ENCODE data around the gene EMD. TPM values are rescaled to one million over a fixed set of nuclear protein-coding genes. Genes with fewer than 3 reads are reported as not detected.

Gene EMD
- total RNA-seq, 2 experiments from 2014 or later: 164 to 178 TPM

DNA sequence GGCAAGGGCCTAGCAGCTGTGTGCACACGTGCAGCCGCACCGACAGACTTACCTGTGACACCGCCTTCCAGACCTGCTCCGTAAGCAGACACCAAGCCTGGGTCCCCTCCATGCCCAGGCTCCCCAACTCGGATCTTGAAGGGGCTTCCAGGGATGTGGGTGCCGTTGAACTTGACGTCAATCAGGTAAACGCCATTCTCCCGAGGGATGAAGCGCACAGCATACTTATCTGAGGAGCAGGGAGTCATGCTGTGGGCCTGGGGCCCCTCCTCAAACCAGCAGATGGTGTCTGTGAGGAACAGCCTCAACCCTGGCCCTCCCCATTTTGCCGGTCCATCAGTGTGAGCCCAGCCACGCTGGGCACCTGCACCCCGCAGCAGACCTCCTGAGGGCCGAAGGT lies 29.1 kb upstream of the EMD start:
- POLR2A ChIA-PET: interaction anchor here (0.9 to 1.4 kb wide), 5 partner anchors 16 to 48 kb away, joined by 3 to 4 read pairs (median 4); partner anchors contain the start of gene EMD

DNA sequence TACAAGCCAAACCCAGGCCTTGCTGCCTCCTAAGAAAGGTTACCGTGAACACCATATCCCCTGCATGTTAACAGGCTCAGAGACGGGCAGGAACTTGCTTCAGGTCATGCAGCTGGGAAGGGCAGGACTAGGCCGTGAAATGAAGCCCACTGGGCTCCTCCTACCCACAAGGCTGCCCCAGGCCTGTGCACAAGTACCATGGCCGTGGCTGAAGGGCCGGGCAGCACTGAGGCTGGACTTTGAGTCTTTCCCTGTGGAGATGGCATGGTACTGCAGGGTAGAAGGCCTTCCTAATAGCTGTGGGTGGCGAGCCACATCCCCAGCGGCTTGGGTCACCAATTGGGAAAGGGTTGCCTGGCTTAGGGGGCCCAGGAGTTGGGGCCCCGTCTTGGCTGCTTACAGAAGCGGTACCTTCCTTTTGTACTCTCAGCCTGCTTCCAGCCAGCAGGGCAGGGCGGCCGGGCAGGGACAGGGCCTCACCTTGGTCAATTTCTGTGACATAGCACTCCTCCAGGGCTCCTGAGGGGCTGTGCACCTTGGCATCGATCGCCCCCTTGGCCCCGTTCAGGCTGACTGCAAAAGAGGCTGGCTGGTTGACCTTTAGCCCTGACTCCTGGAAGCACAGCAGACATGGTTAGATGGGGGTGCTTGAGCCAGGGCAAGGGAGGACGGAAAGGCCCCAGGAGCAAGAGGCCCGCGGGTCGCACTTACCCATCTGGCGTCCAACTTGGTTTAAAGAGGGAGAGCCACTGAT lies 28.5 kb upstream of the EMD start:
- Mint-ChIP-seq H3K27ac (peak overlapping the region; percentile 85), H3K36me3 (ENCODE audit: low read depth) (peaks cover 60% of the 10 kb centered on the region), H3K4me3 (no peak overlapping the region), H3K9me3 (no peaks in the 10 kb centered on the region), H3K27me3 (no peaks in the 10 kb centered on the region), H3K4me1 (ENCODE audit: low read depth) (peaks cover 27% of the 10 kb centered on the region)
- no peak for TF ChIP-seq CTCF (IDR thresholded peaks at IDR 0.05)
- Histone ChIP-seq H3K27ac (ENCODE audit: low read depth in 1 of 2, low read length in 2 of 2) (peak overlapping the region; percentile 53 to 55), H3K27me3 (ENCODE audit: control insufficient read depth in 1 of 2, insufficient read depth in 2 of 2, low read length in 2 of 2) (no peaks in the 10 kb centered on the region), H3K4me1 (ENCODE audit: insufficient read depth, low read length) (peaks cover 85% of the 10 kb centered on the region), H3K36me3 (ENCODE audit: insufficient read depth, low read length) (peaks cover 76% of the 10 kb centered on the region), H3K9me3 (ENCODE audit: control insufficient read depth in 1 of 2, insufficient read depth in 1 of 2, low read length in 2 of 2) (peaks cover 0 to 4% of the 10 kb centered on the region in 2 experiments), H3K4me3 (ENCODE audit: low read length) (peak overlapping the region; percentile 3)
- DNase-seq: peak in 1 of 14 experiments; percentile 1
- CTCF ChIA-PET: no interaction called here
- intact Hi-C loops (cut with DNase I, micrococcal nuclease): no loop called here
- no peak for ATAC-seq (ENCODE audit: poor library complexity)
- POLR2A ChIA-PET: interaction anchor here (0.9 to 1.1 kb wide), 3 partner anchors 15 to 20 kb away, joined by 3 to 4 read pairs (median 4); no protein-coding TSS in a partner anchor

More for the DNA sequence above, 29.1 kb upstream of the EMD start:
- Histone ChIP-seq H3K27ac (ENCODE audit: low read depth in 1 of 2, low read length in 2 of 2) (no peak overlapping the region), H3K27me3 (ENCODE audit: control insufficient read depth in 1 of 2, insufficient read depth in 2 of 2, low read length in 2 of 2) (no peaks in the 10 kb centered on the region), H3K4me3 (ENCODE audit: low read length) (no peak overlapping the region), H3K36me3 (ENCODE audit: insufficient read depth, low read length) (peaks cover 69% of the 10 kb centered on the region), H3K9me3 (ENCODE audit: control insufficient read depth in 1 of 2, insufficient read depth in 1 of 2, low read length in 2 of 2) (peaks cover 0 to 4% of the 10 kb centered on the region in 2 experiments), H3K4me1 (ENCODE audit: insufficient read depth, low read length) (peaks cover 79% of the 10 kb centered on the region)
- CTCF ChIA-PET: no interaction called here
- intact Hi-C loops (cut with DNase I, micrococcal nuclease): no loop called here
- peaks cover 60% of the 10 kb centered on the region for H3K36me3 Mint-ChIP-seq (ENCODE audit: low read depth)
- TF ChIP-seq CTCF (IDR thresholded peaks at IDR 0.05): no peak
- H3K9me3 Mint-ChIP-seq: no peaks in the 10 kb centered on the region
- peak overlapping the region; percentile 85 for H3K27ac Mint-ChIP-seq
- peaks cover 27% of the 10 kb centered on the region for H3K4me1 Mint-ChIP-seq (ENCODE audit: low read depth)
- ATAC-seq (ENCODE audit: poor library complexity) (no peak), DNase-seq (peak in 1 of 14 experiments; percentile 35)
- no peaks in the 10 kb centered on the region for H3K27me3 Mint-ChIP-seq
- no peak overlapping the region for H3K4me3 Mint-ChIP-seq

GRCh38 chrX:154351183-154352011 lies 27.7 kb upstream of the EMD start:
- POLR2A ChIA-PET: no interaction called here
- Histone ChIP-seq H3K4me3 (ENCODE audit: low read length) (peak overlapping the region; percentile 3), H3K36me3 (ENCODE audit: insufficient read depth, low read length) (peaks cover 83% of the 10 kb centered on the region), H3K27me3 (ENCODE audit: control insufficient read depth in 1 of 2, insufficient read depth in 2 of 2, low read length in 2 of 2) (no peaks in the 10 kb centered on the region), H3K27ac (ENCODE audit: low read depth in 1 of 2, low read length in 2 of 2) (peak overlapping the region; percentile 53 to 55), H3K4me1 (ENCODE audit: insufficient read depth, low read length) (peaks cover 93% of the 10 kb centered on the region), H3K9me3 (ENCODE audit: control insufficient read depth in 1 of 2, insufficient read depth in 1 of 2, low read length in 2 of 2) (peaks cover 0 to 4% of the 10 kb centered on the region in 2 experiments)
- H3K27me3 Mint-ChIP-seq: no peaks in the 10 kb centered on the region
- DNase-seq (peak in 10 of 14 experiments; percentile 28 to 81 (median 48)), ATAC-seq (ENCODE audit: poor library complexity) (peak; percentile 41)
- peak overlapping the region; percentile 85 for H3K27ac Mint-ChIP-seq
- intact Hi-C loops (cut with DNase I, micrococcal nuclease): no loop called here
- CTCF ChIA-PET: no interaction called here
- no peaks in the 10 kb centered on the region for H3K9me3 Mint-ChIP-seq
- peaks cover 64% of the 10 kb centered on the region for H3K36me3 Mint-ChIP-seq (ENCODE audit: low read depth)
- TF ChIP-seq CTCF (IDR thresholded peaks at IDR 0.05): no peak
- peaks cover 27% of the 10 kb centered on the region for H3K4me1 Mint-ChIP-seq (ENCODE audit: low read depth)
- peak overlapping the region; percentile 48 for H3K4me3 Mint-ChIP-seq

Measured in CD4-positive, alpha-beta T cell (primary cell).